Right lobe of liver (tissue), 4 donors: ENCODE measurements around the gene PIGP.

Experiments used
- POLR2A ChIP-seq: fragments of 450-650 bp; IDR thresholded peaks from one replicate; pipeline ENCODE4 v1.6.1; 2017; ENCODE audit warnings: antibody characterized with exemption, mild to moderate bottlenecking
- TF ChIP-seq, protein P1 (sequence below), 4 donors: fragments of 200-600 bp in 3 of 4; fragments of 450-650 bp in 1 of 4; IDR thresholded peaks; one replicate each; pipeline versions ENCODE4 v1.5.1 to v1.8.0; 2016 to 2022; ENCODE audit warnings: antibody characterized with exemption in 4 of 4, mild to moderate bottlenecking in 2 of 4
- donor health status: DM: no; HTN: no; CAD: no.
- donor health status: DM: no; HTN: no; CAD: no.
- donor health status: DM: no; HTN: yes; CAD: no.

- TF ChIP-seq, protein P1, sequence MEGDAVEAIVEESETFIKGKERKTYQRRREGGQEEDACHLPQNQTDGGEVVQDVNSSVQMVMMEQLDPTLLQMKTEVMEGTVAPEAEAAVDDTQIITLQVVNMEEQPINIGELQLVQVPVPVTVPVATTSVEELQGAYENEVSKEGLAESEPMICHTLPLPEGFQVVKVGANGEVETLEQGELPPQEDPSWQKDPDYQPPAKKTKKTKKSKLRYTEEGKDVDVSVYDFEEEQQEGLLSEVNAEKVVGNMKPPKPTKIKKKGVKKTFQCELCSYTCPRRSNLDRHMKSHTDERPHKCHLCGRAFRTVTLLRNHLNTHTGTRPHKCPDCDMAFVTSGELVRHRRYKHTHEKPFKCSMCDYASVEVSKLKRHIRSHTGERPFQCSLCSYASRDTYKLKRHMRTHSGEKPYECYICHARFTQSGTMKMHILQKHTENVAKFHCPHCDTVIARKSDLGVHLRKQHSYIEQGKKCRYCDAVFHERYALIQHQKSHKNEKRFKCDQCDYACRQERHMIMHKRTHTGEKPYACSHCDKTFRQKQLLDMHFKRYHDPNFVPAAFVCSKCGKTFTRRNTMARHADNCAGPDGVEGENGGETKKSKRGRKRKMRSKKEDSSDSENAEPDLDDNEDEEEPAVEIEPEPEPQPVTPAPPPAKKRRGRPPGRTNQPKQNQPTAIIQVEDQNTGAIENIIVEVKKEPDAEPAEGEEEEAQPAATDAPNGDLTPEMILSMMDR (IDR thresholded peaks at IDR 0.05), result no peak
- no peak for TF ChIP-seq POLR2A
Measured at GRCh38 chr21:37057614-37058013, 15.3 kb downstream of the PIGP start.
